IMR-90 (cell line): ENCODE data around the gene ZDBF2.

Experiments
- CEBPB ChIP-seq: IDR thresholded peaks from 2 replicates; pipeline ENCODE4 v1.6.1; 2012; ENCODE audit warnings: low read depth, low read length, improper control_type of control experiment
- CTCF ChIP-seq: conservative IDR thresholded peaks from 2 replicates; pipeline ENCODE4 v1.5.1; 2012; ENCODE audit warnings: mild to moderate bottlenecking, low read depth, low read length, improper control_type of control experiment
- FOS ChIP-seq: fragments of 150-350 bp; IDR thresholded peaks from 2 replicates; pipeline ENCODE4 v1.6.1; 2016; ENCODE audit warnings: low read depth, low read length
- MXI1 ChIP-seq: IDR thresholded peaks from 2 replicates; pipeline ENCODE4 v1.6.1; 2012; ENCODE audit warnings: low read depth, mild to moderate bottlenecking, low read length, moderate library complexity, borderline replicate concordance
- POLR2A ChIP-seq: IDR thresholded peaks from 2 replicates; pipeline ENCODE4 v1.6.1; 2012; ENCODE audit warnings: mild to moderate bottlenecking, low read depth, low read length
- RAD21 ChIP-seq: IDR thresholded peaks from 2 replicates; pipeline ENCODE4 v1.6.1; 2012; ENCODE audit warnings: low read length, improper control_type of control experiment
- RCOR1 ChIP-seq: IDR thresholded peaks from 2 replicates; pipeline ENCODE4 v1.6.1; 2012; ENCODE audit warnings: mild to moderate bottlenecking, low read length, improper control_type of control experiment; ENCODE audit not compliant: insufficient replicate concordance
- RFX5 ChIP-seq: IDR thresholded peaks from 2 replicates; pipeline ENCODE4 v1.8.0; 2012; ENCODE audit warnings: low read depth, mild to moderate bottlenecking, low read length, moderate library complexity
- SMC3 ChIP-seq: fragments of 150-350 bp; IDR thresholded peaks from 2 replicates; pipeline ENCODE4 v1.6.1; 2016; ENCODE audit warnings: low read depth, mild to moderate bottlenecking, antibody characterized with exemption, low read length, moderate library complexity

GRCh38 chr2:206352571-206352970 lies 78.1 kb downstream of the ZDBF2 start:
- TF ChIP-seq CTCF (no peak), POLR2A (no peak), RAD21 (no peak), FOS (no peak), SMC3 (no peak), MXI1 (no peak), CEBPB (no peak), RFX5 (no peak), RCOR1 (no peak)
